ENCODE data around the gene KRTAP10-11.

- no peak for TF ChIP-seq FOXJ3 (CRISPR knock-in tag; IDR thresholded peaks at IDR 0.05)
- no peak for TF ChIP-seq MAX (IDR thresholded peaks at IDR 0.05; ENCODE audit: low read depth)
- TF ChIP-seq CTCF (IDR thresholded peaks at IDR 0.05), result no peak
- TF ChIP-seq RCOR1 (IDR thresholded peaks at IDR 0.05; ENCODE audit: low read length), result no peak
- no peak for TF ChIP-seq USF2 (IDR thresholded peaks at IDR 0.05; ENCODE audit: borderline replicate concordance, low read depth, low read length)
- TF ChIP-seq SIN3A (IDR thresholded peaks at IDR 0.05; ENCODE audit: borderline replicate concordance, low read depth, low read length), result no peak
- no peak for TF ChIP-seq CHD2 (IDR thresholded peaks at IDR 0.05; ENCODE audit: low read length, partially characterized antibody)
- no peak for TF ChIP-seq POLR2AphosphoS5 (IDR thresholded peaks at IDR 0.05; ENCODE audit: low read depth, low read length)
- TF ChIP-seq NRF1 (IDR thresholded peaks at IDR 0.05; ENCODE audit: low read depth, low read length), result no peak
- TF ChIP-seq TCF12 (IDR thresholded peaks at IDR 0.05), result no peak
- TF ChIP-seq TAF1 (IDR thresholded peaks at IDR 0.05; ENCODE audit: borderline replicate concordance, low read depth, low read length), result no peak
- TF ChIP-seq EP300 (IDR thresholded peaks at IDR 0.05; ENCODE audit: borderline replicate concordance in 1 of 2, low read depth in 1 of 2, low read length in 1 of 2), result no peak
- no peak for TF ChIP-seq JUND (IDR thresholded peaks at IDR 0.05)
- no peak for TF ChIP-seq YY1 (IDR thresholded peaks at IDR 0.05; ENCODE audit: low read depth)
Measured at GRCh38 chr21:44670642-44671432, 24.6 kb downstream of the KRTAP10-11 start.

Measured in SK-N-SH (cell line).